CD14-positive monocyte (primary cell): Measurements from ENCODE around the gene SMIM26. TPM values are rescaled to one million over a fixed set of nuclear protein-coding genes. Genes with fewer than 3 reads are reported as not detected.
"Not testable (repeated sequence)": the region's sequence is repeated elsewhere in the genome, so short reads cannot be mapped to it uniquely, and the experiment has no call there.

Experiments
- DNase-seq, 3 donors: peaks; one replicate each; pipeline ENCODE4 v3.0.0-alpha.2; 2011 to 2022
- H2AFZ ChIP-seq: 2 replicates; pipeline ENCODE4 v1.6.0; 2012; ENCODE audit warnings: mild to moderate bottlenecking, low read depth, low read length, inconsistent platforms; ENCODE audit not compliant: insufficient read depth, poor library complexity, severe bottlenecking
- H3K27ac ChIP-seq, 2 donors: 1 replicate in 1 of 2; 2 replicates in 1 of 2; pipeline ENCODE4 v1.5.1; 2012 to 2013; ENCODE audit warnings: low read length in 2 of 2, control low read depth in 1 of 2, inconsistent platforms in 1 of 2, low read depth in 1 of 2, mild to moderate bottlenecking in 1 of 2
- H3K27me3 ChIP-seq, 2 donors: one replicate each; pipeline versions ENCODE4 v1.6.0 to v1.6.1; 2011 to 2013; ENCODE audit warnings: low read length in 2 of 2; ENCODE audit not compliant: control insufficient read depth in 2 of 2, insufficient read depth in 2 of 2
- H3K36me3 ChIP-seq, 2 donors: replicated peaks in 1 of 2; 1 replicate in 1 of 2; 2 replicates in 1 of 2; pipeline versions ENCODE4 v1.5.1 to v1.6.1; 2012 to 2013; ENCODE audit warnings: low read length in 2 of 2, control low read depth in 1 of 2, inconsistent platforms in 1 of 2, mild to moderate bottlenecking in 1 of 2; ENCODE audit not compliant: insufficient read depth in 2 of 2, control insufficient read depth in 1 of 2
- H3K4me1 ChIP-seq, 2 donors: 1 replicate in 1 of 2; 2 replicates in 1 of 2; pipeline versions ENCODE4 v1.5.1 to v1.6.1; 2012 to 2013; ENCODE audit warnings: low read length in 2 of 2, control low read depth in 1 of 2, inconsistent platforms in 1 of 2, mild to moderate bottlenecking in 1 of 2, moderate library complexity in 1 of 2; ENCODE audit not compliant: insufficient read depth in 2 of 2, control insufficient read depth in 1 of 2
- H3K4me2 ChIP-seq: replicated peaks from 2 replicates; pipeline ENCODE3; 2012; ENCODE audit warnings: low read length, moderate library complexity, mild to moderate bottlenecking; ENCODE audit not compliant: poor library complexity, severe bottlenecking; ENCODE audit errors: extremely low read depth
- H3K4me3 ChIP-seq, 3 experiments: fragments of 200-600 bp in 1 of 3; sonication (generic) in 1 of 3; replicated peaks in 1 of 3; 1 replicate in 2 of 3; 2 replicates in 1 of 3; pipeline ENCODE4 v1.5.1; 2011 to 2013; ENCODE audit warnings: low read length in 3 of 3, mild to moderate bottlenecking in 3 of 3, control low read depth in 2 of 3, low read depth in 2 of 3, inconsistent platforms in 1 of 3, moderate library complexity in 1 of 3
- H3K79me2 ChIP-seq: 2 replicates; pipeline ENCODE4 v1.6.0; 2012; ENCODE audit warnings: mild to moderate bottlenecking, control low read depth, inconsistent platforms, low read length, moderate library complexity; ENCODE audit not compliant: insufficient read depth
- H3K9ac ChIP-seq: 2 replicates; pipeline ENCODE4 v1.6.0; 2017; ENCODE audit warnings: low read length, mild to moderate bottlenecking; ENCODE audit not compliant: insufficient read depth, poor library complexity, severe bottlenecking
- H3K9me3 ChIP-seq, 2 donors: replicated peaks in 1 of 2; 1 replicate in 1 of 2; 2 replicates in 1 of 2; pipeline versions ENCODE4 v1.5.1 to v1.6.1; 2012 to 2013; ENCODE audit warnings: low read length in 2 of 2, control low read depth in 1 of 2; ENCODE audit not compliant: control insufficient read depth in 1 of 2, insufficient read depth in 1 of 2
- H4K20me1 ChIP-seq: 2 replicates; pipeline ENCODE4 v1.6.0; 2012; ENCODE audit warnings: mild to moderate bottlenecking, low read length, control low read depth, moderate library complexity; ENCODE audit not compliant: insufficient read depth
- H3K27ac Mint-ChIP-seq, 7 donors: one replicate each; pipeline ENCODE4 v1.8.0; 2020; ENCODE audit warnings: mild to moderate bottlenecking in 7 of 7, mixed read lengths in 7 of 7, moderate library complexity in 6 of 7, inconsistent platforms in 2 of 7
- H3K27me3 Mint-ChIP-seq, 3 donors: one replicate each; pipeline ENCODE4 v1.8.0; 2021 to 2022; ENCODE audit warnings: low read depth in 3 of 3, mild to moderate bottlenecking in 3 of 3, mixed read lengths in 3 of 3, moderate library complexity in 3 of 3, inconsistent platforms in 1 of 3
- H3K36me3 Mint-ChIP-seq, 2 donors: one replicate each; pipeline ENCODE4 v1.8.0; 2020; ENCODE audit warnings: mixed read lengths in 2 of 2, inconsistent platforms in 1 of 2, mild to moderate bottlenecking in 1 of 2
- H3K4me1 Mint-ChIP-seq: one replicate; pipeline ENCODE4 v1.8.0; 2020; ENCODE audit warnings: mild to moderate bottlenecking, mixed read lengths
- H3K4me3 Mint-ChIP-seq, 2 donors: one replicate each; pipeline ENCODE4 v1.8.0; 2020; ENCODE audit warnings: mild to moderate bottlenecking in 2 of 2, mixed read lengths in 2 of 2, moderate library complexity in 1 of 2
- H3K9me3 Mint-ChIP-seq, 7 donors: one replicate each; pipeline ENCODE4 v1.8.0; 2020 to 2022; ENCODE audit warnings: mixed read lengths in 7 of 7, mild to moderate bottlenecking in 6 of 7, moderate library complexity in 6 of 7, inconsistent platforms in 2 of 7
- CTCF ChIP-seq: fragments of 200-600 bp; IDR thresholded peaks from one replicate; pipeline ENCODE4 v1.8.0; 2022; ENCODE audit warnings: antibody characterized with exemption, mild to moderate bottlenecking
- WGBS: methylation state at CpG from one replicate; pipeline ENCODE4 v1.1.5; 2013; ENCODE audit warnings: missing lambda C conversion rate; ENCODE audit not compliant: insufficient coverage; 5-methylcytosine and 5-hydroxymethylcytosine counted together
- intact Hi-C, 2 donors: fragments of 100-400 bp; cut with micrococcal nuclease; formaldehyde crosslinking; loops; one replicate each; pipeline versions ENCODE4 v1.15.0 to v1.15.1; 2023
- polyA plus RNA-seq, 3 donors: library from polyadenylated mRNA; depleted of rRNA in 1 of 3; unstranded in 2 of 3; stranded (reverse) in 1 of 3; fragments of 300-500 nt in 2 of 3; fragments of >200 nt in 1 of 3; fragmentation: Illumina TruSeq in 2 of 3; gene quantifications; 1 replicate in 2 of 3; 2 replicates in 1 of 3; pipeline ENCODE4 v1.2.3, GENCODE V29; 2012 to 2021

The SMIM26 gene
- polyA plus RNA-seq, 3 donors: 101 to 206 (median 176) TPM

GRCh38 chr20:18523066-18523465, 44.2 kb upstream of the SMIM26 start:
- no peaks in the 10 kb centered on the region for H3K9me3 ChIP-seq
- H4K20me1 ChIP-seq: peaks cover 4% of the 10 kb centered on the region
- H3K4me2 ChIP-seq: no peak overlapping the region
- no peak for DNase-seq
- H3K4me3 ChIP-seq: no peak overlapping the region
- peaks cover 36% of the 10 kb centered on the region for H3K79me2 ChIP-seq
- TF ChIP-seq CTCF: no peak
- H3K9ac ChIP-seq: no peak overlapping the region
- WGBS: 100% methylated on average over 1 of the region's 2 CpGs
- H3K4me1 ChIP-seq: no peaks in the 10 kb centered on the region
- H3K36me3 Mint-ChIP-seq: peaks cover 42 to 53% of the 10 kb centered on the region in 2 donors
- intact Hi-C loops: no loop called here
- no peaks in the 10 kb centered on the region for H3K9me3 Mint-ChIP-seq
- peaks cover 0 to 1% (median 0%) of the 10 kb centered on the region in 3 donors for H3K27me3 Mint-ChIP-seq
- H2AFZ ChIP-seq: no peak overlapping the region
- H3K27me3 ChIP-seq: no peaks in the 10 kb centered on the region
- no peak overlapping the region for H3K27ac ChIP-seq
- H3K4me1 Mint-ChIP-seq: no peaks in the 10 kb centered on the region
- H3K4me3 Mint-ChIP-seq: no peak overlapping the region
- H3K36me3 ChIP-seq: peaks cover 65 to 86% of the 10 kb centered on the region in 2 donors
- peak overlapping the region in 1 of 7 donors; percentile 27 for H3K27ac Mint-ChIP-seq

GRCh38 chr20:18524646-18525045, 42.6 kb upstream of the SMIM26 start:
- TF ChIP-seq CTCF: no peak
- Histone ChIP-seq H3K36me3 (peaks cover 80 to 89% of the 10 kb centered on the region in 2 donors), H2AFZ (no peak overlapping the region), H3K9ac (no peak overlapping the region), H3K27ac (no peak overlapping the region), H3K4me3 (no peak overlapping the region), H3K9me3 (no peaks in the 10 kb centered on the region), H3K79me2 (peaks cover 26% of the 10 kb centered on the region), H3K27me3 (no peaks in the 10 kb centered on the region), H3K4me1 (no peaks in the 10 kb centered on the region), H3K4me2 (no peak overlapping the region), H4K20me1 (peaks cover 8% of the 10 kb centered on the region)
- Mint-ChIP-seq H3K9me3 (no peaks in the 10 kb centered on the region), H3K4me1 (no peaks in the 10 kb centered on the region), H3K27ac (peak overlapping the region in 1 of 7 donors; percentile 27), H3K4me3 (no peak overlapping the region), H3K36me3 (peaks cover 58 to 68% of the 10 kb centered on the region in 2 donors), H3K27me3 (peaks cover 0 to 1% (median 0%) of the 10 kb centered on the region in 3 donors)
- WGBS: no CpG with 5 or more reads among the region's 1 CpG
- DNase-seq: no peak
- intact Hi-C loops: no loop called here

GRCh38 chr20:18526761-18527160, 40.5 kb upstream of the SMIM26 start:
- H3K36me3 Mint-ChIP-seq: peaks cover 70 to 87% of the 10 kb centered on the region in 2 donors
- H3K27ac ChIP-seq, H3K27me3 ChIP-seq, H3K4me1 ChIP-seq, H3K4me3 Mint-ChIP-seq, H3K9me3 Mint-ChIP-seq, DNase-seq, H3K4me1 Mint-ChIP-seq, H3K4me3 ChIP-seq, intact Hi-C loops, H3K9ac ChIP-seq, H3K27me3 Mint-ChIP-seq, H2AFZ ChIP-seq, H3K9me3 ChIP-seq, H3K4me2 ChIP-seq, H3K79me2 ChIP-seq, H4K20me1 ChIP-seq: not testable (repeated sequence)
- peaks cover 85 to 89% of the 10 kb centered on the region in 2 donors for H3K36me3 ChIP-seq
- peak overlapping the region in 1 of 7 donors; percentile 44 for H3K27ac Mint-ChIP-seq
- WGBS: 98% methylated on average over 7 of the region's 14 CpGs
